Esophagus muscularis mucosa (tissue), 4 donors: Measurements from ENCODE around the gene PTPRU. TPM values are rescaled to one million over a fixed set of nuclear protein-coding genes. Genes with fewer than 3 reads are reported as not detected.

Experiments
- DNase-seq: peaks from one replicate; pipeline ENCODE4 v3.0.0-alpha.2; 2017; ENCODE audit errors: extremely low spot score
- H3K27ac ChIP-seq, 4 donors: fragments of 200-600 bp; sonication (generic); replicated peaks in 1 of 4; 1 replicate in 3 of 4; 2 replicates in 1 of 4; pipeline ENCODE4 v1.5.1; 2016 to 2019; ENCODE audit warnings: mild to moderate bottlenecking in 1 of 4
- H3K27me3 ChIP-seq, 4 donors: fragments of 200-600 bp; sonication (generic); one replicate each; pipeline versions ENCODE4 v1.5.1 to v1.6.0; 2016 to 2019
- H3K36me3 ChIP-seq, 4 donors: fragments of 200-600 bp; sonication (generic); one replicate each; pipeline ENCODE4 v1.5.1; 2016 to 2019
- H3K4me1 ChIP-seq, 4 donors: fragments of 200-600 bp; sonication (generic); one replicate each; pipeline ENCODE4 v1.5.1; 2016 to 2019
- H3K4me3 ChIP-seq, 4 donors: fragments of 200-600 bp; sonication (generic); 1 replicate in 2 of 4; 2 replicates in 2 of 4; pipeline ENCODE4 v1.5.1; 2016 to 2019; ENCODE audit warnings: mild to moderate bottlenecking in 4 of 4, moderate library complexity in 1 of 4
- H3K9me3 ChIP-seq, 4 donors: fragments of 200-600 bp; sonication (generic); 1 replicate in 3 of 4; 2 replicates in 1 of 4; pipeline ENCODE4 v1.5.1; 2016 to 2019
- EP300 ChIP-seq: sonication (generic); formaldehyde crosslinking; IDR thresholded peaks from one replicate; pipeline ENCODE4 v1.6.1; 2017; ENCODE audit warnings: antibody characterized with exemption
- POLR2A ChIP-seq: fragments of 450-650 bp; IDR thresholded peaks from one replicate; pipeline ENCODE4 v1.6.1; 2017; ENCODE audit warnings: antibody characterized with exemption, moderate library complexity, mild to moderate bottlenecking, low read depth
- POLR2AphosphoS5 ChIP-seq, 2 donors: sonication (generic); formaldehyde crosslinking; IDR thresholded peaks; one replicate each; pipeline ENCODE4 v1.6.1; 2017; ENCODE audit warnings: antibody characterized with exemption in 2 of 2
- WGBS: methylation state at CpG from one replicate; pipeline ENCODE4 v1.1.5; 2018; 5-methylcytosine and 5-hydroxymethylcytosine counted together
- intact Hi-C: fragments of 100-400 bp; cut with DNase I; formaldehyde crosslinking; loops from one replicate; pipeline ENCODE4 v1.15.1; 2023
- total RNA-seq, 4 donors: library from RNA; depleted of rRNA; stranded (reverse); fragments of >200 nt; gene quantifications; one replicate each; pipeline versions ENCODE4 v1.1.0 to v1.2.1, GENCODE V29; 2016
- TF ChIP-seq, protein P1 (sequence below), 3 experiments: fragments of 200-600 bp in 2 of 3; fragments of 450-650 bp in 1 of 3; sonication (generic) in 2 of 3; IDR thresholded peaks; one replicate each; pipeline ENCODE4 v1.5.1; 2017 to 2019; ENCODE audit warnings: antibody characterized with exemption in 3 of 3, mild to moderate bottlenecking in 2 of 3, moderate library complexity in 1 of 3

Gene PTPRU
- total RNA-seq, 4 donors from 2014 or later: 19.5 to 32.7 (median 27.5) TPM

DNA sequence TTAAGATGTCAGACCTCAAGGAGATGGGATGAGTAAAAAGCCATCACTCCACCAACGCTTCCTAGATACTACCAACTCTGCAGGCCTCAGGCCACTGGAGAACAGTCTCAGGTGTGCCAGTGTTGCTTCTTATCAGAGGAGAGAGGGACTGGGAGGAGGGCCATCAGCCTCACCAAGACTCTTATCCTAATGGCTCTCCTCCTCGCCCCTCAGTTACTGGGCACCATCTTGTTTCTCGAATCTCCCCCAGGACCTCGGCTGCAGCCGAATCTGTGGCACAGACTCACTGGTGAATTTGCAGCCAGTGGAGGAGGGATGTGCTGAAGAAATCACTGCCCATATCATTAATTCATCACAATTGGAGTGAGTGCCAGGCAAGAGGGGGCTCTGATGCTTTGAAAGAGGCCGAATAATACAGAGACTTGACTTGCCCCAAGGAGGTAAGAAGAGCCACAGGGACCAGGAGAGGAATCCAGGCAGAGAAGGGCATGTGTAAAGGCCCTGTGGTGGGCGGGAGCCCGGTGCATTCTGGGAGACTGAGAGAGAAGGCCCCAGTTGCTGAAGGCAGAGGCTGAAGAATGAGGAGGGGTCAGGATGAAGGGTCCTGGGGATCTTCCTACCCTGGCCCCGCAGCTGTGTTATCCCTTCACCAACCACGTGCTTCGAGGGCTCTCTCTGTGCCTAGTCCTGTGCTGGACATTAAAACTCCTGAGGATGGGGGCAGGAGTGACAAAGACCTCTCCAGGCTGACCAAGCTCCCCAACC is 129.8 kb downstream of the PTPRU start:
- intact Hi-C loops: no loop called here
- 77% methylated on average over 10 of the region's 11 CpGs for WGBS
- Histone ChIP-seq H3K4me1 (no peaks in the 10 kb centered on the region), H3K27me3 (peaks cover 0 to 56% (median 0%) of the 10 kb centered on the region in 4 donors), H3K36me3 (no peaks in the 10 kb centered on the region), H3K4me3 (no peak overlapping the region), H3K9me3 (peaks cover 0 to 8% (median 0%) of the 10 kb centered on the region in 4 donors), H3K27ac (no peak overlapping the region)
- no peak for DNase-seq
- TF ChIP-seq POLR2AphosphoS5 (IDR thresholded peaks at IDR 0.05): no peak
- TF ChIP-seq, protein P1, sequence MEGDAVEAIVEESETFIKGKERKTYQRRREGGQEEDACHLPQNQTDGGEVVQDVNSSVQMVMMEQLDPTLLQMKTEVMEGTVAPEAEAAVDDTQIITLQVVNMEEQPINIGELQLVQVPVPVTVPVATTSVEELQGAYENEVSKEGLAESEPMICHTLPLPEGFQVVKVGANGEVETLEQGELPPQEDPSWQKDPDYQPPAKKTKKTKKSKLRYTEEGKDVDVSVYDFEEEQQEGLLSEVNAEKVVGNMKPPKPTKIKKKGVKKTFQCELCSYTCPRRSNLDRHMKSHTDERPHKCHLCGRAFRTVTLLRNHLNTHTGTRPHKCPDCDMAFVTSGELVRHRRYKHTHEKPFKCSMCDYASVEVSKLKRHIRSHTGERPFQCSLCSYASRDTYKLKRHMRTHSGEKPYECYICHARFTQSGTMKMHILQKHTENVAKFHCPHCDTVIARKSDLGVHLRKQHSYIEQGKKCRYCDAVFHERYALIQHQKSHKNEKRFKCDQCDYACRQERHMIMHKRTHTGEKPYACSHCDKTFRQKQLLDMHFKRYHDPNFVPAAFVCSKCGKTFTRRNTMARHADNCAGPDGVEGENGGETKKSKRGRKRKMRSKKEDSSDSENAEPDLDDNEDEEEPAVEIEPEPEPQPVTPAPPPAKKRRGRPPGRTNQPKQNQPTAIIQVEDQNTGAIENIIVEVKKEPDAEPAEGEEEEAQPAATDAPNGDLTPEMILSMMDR (IDR thresholded peaks at IDR 0.05): no peak
- no peak for TF ChIP-seq EP300
- TF ChIP-seq POLR2A: no peak

DNA sequence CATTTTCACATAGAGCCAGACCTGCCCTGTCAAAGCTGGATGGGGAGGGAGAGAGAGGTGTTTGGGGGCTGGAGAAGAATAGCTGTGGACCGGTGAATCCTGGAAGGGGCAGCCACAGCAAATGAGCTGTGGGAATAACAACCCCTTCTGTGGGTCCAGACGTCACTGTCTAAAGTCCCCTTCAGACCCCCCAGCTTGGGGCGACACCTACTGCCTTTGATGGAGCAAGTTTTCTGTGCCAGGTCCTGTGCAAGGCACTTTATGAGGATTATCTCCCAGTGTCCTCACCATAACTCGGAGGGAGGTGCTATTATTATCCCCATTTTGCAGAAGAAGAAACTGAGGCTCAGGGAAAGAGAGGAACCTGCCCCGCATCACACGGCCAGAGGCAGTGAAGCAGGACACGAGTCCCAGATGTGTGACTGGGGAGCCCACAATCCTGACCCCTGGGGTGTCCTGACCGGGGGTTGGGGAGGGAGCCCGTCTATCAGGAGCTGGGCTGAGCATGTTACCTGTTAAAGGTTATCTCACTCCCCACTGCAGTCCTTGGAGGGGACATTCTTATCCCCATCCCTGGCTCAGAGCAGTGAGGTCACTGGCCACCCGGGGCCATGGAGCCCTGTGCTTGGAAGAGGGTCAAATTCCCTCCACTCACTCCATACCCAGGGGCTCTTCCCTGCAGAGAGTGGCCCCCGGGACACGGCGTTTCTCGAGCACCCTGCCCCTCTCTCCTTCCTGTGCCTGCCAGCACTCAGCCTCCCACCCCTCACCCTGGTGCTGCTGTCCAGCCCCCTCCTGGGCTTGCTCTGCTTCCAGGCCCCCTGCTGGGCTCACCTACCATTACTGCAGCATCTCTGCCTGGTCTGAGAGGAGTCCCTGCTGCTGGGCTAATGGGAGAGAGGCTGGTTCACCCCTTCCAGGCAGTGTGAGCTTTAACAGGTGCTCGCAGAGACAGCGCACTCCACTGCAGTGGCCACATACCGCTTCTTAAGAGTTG is 132.9 kb downstream of the PTPRU start:
- no peaks in the 10 kb centered on the region for H3K4me1 ChIP-seq
- DNase-seq: no peak
- H3K27me3 ChIP-seq: peaks cover 0 to 58% (median 1%) of the 10 kb centered on the region in 4 donors
- 82% methylated on average over 12 of the region's 17 CpGs for WGBS
- no peak overlapping the region for H3K27ac ChIP-seq
- H3K36me3 ChIP-seq: no peaks in the 10 kb centered on the region
- H3K9me3 ChIP-seq: peaks cover 0 to 8% (median 0%) of the 10 kb centered on the region in 4 donors
- TF ChIP-seq EP300 (no peak), POLR2AphosphoS5 (IDR thresholded peaks at IDR 0.05) (no peak), POLR2A (no peak)
- TF ChIP-seq, protein P1 (IDR thresholded peaks at IDR 0.05): no peak
- no peak overlapping the region for H3K4me3 ChIP-seq
- intact Hi-C loops: no loop called here

DNA sequence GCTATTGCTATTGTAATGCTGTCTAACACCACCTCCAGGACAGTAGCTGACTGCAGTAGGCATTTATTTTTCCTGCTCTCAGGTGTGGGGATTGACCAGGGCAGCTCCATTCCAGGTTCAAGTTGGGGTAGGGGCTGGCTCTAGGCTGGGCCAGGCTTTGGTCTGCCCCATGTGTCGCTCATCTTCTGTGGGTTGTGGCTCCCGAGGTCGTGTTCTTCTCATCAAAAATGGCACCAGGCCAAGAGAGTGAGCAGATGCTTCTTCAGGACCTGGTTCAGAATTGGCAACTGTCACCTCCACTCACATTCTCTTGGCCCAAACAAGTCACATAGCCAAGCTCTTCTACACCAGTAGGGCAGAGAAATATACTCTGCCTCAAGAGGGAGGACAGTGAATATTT is 133.7 kb downstream of the PTPRU start:
- intact Hi-C loops: no loop called here
- 65% methylated on average over 3 of the region's 3 CpGs for WGBS
- DNase-seq: no peak

DNA sequence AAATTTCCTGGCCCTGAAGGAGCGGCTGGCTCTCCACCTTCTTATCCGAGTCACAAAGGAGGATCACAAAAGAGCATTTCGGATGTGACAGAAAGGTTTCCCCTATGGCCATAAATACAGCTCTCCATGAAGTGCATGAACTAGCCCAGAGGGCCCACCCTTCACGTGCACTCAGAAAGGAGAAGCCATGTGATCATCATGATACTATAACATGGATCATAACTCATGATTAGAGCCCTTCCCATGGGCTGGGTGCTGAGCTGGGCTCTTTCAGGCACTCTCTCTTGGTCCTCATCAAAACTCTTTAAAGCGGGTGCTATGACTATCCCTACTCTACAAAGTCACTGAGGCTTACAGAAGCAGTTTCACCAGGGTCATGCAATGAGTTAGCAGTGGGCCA is 135.0 kb downstream of the PTPRU start:
- Histone ChIP-seq H3K27ac (no peak overlapping the region), H3K9me3 (peaks cover 0 to 13% (median 9%) of the 10 kb centered on the region in 4 donors), H3K27me3 (peaks cover 0 to 62% (median 1%) of the 10 kb centered on the region in 4 donors), H3K4me3 (no peak overlapping the region), H3K36me3 (no peaks in the 10 kb centered on the region), H3K4me1 (no peaks in the 10 kb centered on the region)
- TF ChIP-seq POLR2AphosphoS5 (IDR thresholded peaks at IDR 0.05) (no peak), EP300 (no peak), POLR2A (no peak)
- TF ChIP-seq, protein P1 (IDR thresholded peaks at IDR 0.05): no peak
- intact Hi-C loops: no loop called here
- no peak for DNase-seq
- WGBS: 68% methylated on average over 5 of the region's 5 CpGs

More for the DNA sequence above, 133.7 kb downstream of the PTPRU start:
- H3K4me3 ChIP-seq: no peak overlapping the region
- no peaks in the 10 kb centered on the region for H3K36me3 ChIP-seq
- peaks cover 0 to 58% (median 1%) of the 10 kb centered on the region in 4 donors for H3K27me3 ChIP-seq
- peaks cover 0 to 13% (median 3%) of the 10 kb centered on the region in 4 donors for H3K9me3 ChIP-seq
- H3K4me1 ChIP-seq: no peaks in the 10 kb centered on the region
- TF ChIP-seq POLR2A: no peak
- TF ChIP-seq, protein P1 (IDR thresholded peaks at IDR 0.05): no peak
- TF ChIP-seq POLR2AphosphoS5 (IDR thresholded peaks at IDR 0.05): no peak
- TF ChIP-seq EP300: no peak
- H3K27ac ChIP-seq: no peak overlapping the region
